ENCODE measurements around the gene GPR6. TPM values are rescaled to one million over a fixed set of nuclear protein-coding genes. Genes with fewer than 3 reads are reported as not detected.

GPR6 gene
- total RNA-seq, 1 donor from 2014 or later: not detected

DNA sequence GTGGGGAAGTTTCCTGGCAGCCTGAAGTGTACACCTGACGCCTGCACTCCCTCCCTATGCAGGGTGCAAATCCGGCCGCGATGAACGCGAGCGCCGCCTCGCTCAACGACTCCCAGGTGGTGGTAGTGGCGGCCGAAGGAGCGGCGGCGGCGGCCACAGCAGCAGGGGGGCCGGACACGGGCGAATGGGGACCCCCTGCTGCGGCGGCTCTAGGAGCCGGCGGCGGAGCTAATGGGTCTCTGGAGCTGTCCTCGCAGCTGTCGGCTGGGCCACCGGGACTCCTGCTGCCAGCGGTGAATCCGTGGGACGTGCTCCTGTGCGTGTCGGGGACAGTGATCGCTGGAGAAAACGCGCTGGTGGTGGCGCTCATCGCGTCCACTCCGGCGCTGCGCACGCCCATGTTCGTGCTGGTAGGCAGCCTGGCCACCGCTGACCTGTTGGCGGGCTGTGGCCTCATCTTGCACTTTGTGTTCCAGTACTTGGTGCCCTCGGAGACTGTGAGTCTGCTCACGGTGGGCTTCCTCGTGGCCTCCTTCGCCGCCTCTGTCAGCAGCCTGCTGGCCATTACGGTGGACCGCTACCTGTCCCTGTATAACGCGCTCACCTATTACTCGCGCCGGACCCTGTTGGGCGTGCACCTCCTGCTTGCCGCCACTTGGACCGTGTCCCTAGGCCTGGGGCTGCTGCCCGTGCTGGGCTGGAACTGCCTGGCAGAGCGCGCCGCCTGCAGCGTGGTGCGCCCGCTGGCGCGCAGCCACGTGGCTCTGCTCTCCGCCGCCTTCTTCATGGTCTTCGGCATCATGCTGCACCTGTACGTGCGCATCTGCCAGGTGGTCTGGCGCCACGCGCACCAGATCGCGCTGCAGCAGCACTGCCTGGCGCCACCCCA is 1.2 kb downstream of the GPR6 start:
- Histone ChIP-seq H3K27me3 (ENCODE audit: low read depth) (peaks cover 93% of the 10 kb centered on the region), H3K4me1 (no peaks in the 10 kb centered on the region), H3K9me3 (replicated peaks) (no peaks in the 10 kb centered on the region), H3K27ac (replicated peaks) (no peak overlapping the region), H3K36me3 (no peaks in the 10 kb centered on the region), H3K4me3 (no peak overlapping the region)
- DNase-seq: no peak
- TF ChIP-seq CTCF (IDR thresholded peaks at IDR 0.05; ENCODE audit: borderline replicate concordance): no peak
- intact Hi-C loops (cut with micrococcal nuclease): no loop called here

- intact Hi-C loops (cut with micrococcal nuclease): no loop called here
- peaks cover 2% of the 10 kb centered on the region for H3K9me3 ChIP-seq (replicated peaks)
- TF ChIP-seq CTCF (IDR thresholded peaks at IDR 0.05; ENCODE audit: borderline replicate concordance): no peak
These were observed 6.3 kb downstream of the GPR6 start for GRCh38 chr6:109984410-109984809.

GRCh38 chr6:109987196-109987595 is 9.1 kb downstream of the GPR6 start:
- H3K36me3 ChIP-seq: no peaks in the 10 kb centered on the region
- intact Hi-C loops (cut with micrococcal nuclease): no loop called here
- no peaks in the 10 kb centered on the region for H3K4me1 ChIP-seq
- H3K9me3 ChIP-seq (replicated peaks): peaks cover 6% of the 10 kb centered on the region
- H3K27me3 ChIP-seq (ENCODE audit: low read depth): peaks cover 27% of the 10 kb centered on the region
- H3K4me3 ChIP-seq: no peak overlapping the region
- DNase-seq: no peak
- H3K27ac ChIP-seq (replicated peaks): no peak overlapping the region
- no peak for TF ChIP-seq CTCF (IDR thresholded peaks at IDR 0.05; ENCODE audit: borderline replicate concordance)

More at GRCh38 chr6:109984410-109984809, 6.3 kb downstream of the GPR6 start:
- Histone ChIP-seq H3K4me1 (no peaks in the 10 kb centered on the region), H3K27me3 (ENCODE audit: low read depth) (peaks cover 55% of the 10 kb centered on the region), H3K36me3 (no peaks in the 10 kb centered on the region), H3K27ac (replicated peaks) (no peak overlapping the region), H3K4me3 (no peak overlapping the region)
- DNase-seq: no peak

DNA sequence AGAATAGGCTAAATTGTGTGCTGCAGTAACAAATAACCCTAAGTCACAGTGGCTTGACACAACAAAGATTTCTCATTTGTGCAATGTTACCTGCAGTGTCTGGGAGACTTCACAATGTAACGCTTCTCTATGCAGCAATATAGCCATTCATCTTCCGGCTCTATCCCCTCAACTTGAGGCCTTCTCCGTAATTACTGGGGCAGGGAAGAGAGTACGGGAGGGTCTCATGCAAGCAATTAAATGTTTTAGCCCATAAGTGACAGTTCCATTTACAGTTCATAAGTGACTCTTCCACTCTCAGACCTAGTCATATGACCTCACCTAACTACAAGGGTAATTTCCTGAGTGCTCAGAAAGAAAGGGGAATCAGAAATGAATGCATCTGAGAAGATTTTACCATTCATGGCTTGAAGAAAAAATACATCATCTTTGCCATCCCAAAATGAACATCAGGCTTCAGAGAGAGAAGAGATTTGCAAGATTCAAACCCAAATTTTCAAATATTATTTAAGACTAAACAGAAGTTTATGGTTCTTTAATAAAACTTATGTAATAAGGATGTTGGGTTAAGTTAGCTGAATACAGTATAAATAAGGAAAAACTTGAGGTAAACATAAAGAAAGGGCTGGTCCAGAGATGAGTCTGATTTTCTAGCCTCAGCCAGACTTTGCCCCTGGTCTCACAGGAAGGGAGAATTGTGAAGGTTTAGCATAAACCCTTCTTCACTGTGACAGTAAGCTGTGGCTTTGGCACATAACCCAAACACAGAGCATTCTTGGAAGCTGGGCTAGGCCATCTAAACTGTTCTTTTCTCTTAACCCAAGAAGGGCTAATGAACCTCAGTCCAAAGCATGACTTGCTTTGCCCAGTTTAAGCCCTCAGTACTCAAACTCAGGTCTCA is 13.3 kb downstream of the GPR6 start:
- H3K9me3 ChIP-seq (replicated peaks): peaks cover 6% of the 10 kb centered on the region
- no peak overlapping the region for H3K4me3 ChIP-seq
- peaks cover 12% of the 10 kb centered on the region for H3K27me3 ChIP-seq (ENCODE audit: low read depth)
- intact Hi-C loops (cut with micrococcal nuclease): no loop called here
- TF ChIP-seq CTCF (IDR thresholded peaks at IDR 0.05; ENCODE audit: borderline replicate concordance): no peak
- H3K4me1 ChIP-seq: no peaks in the 10 kb centered on the region
- H3K36me3 ChIP-seq: no peaks in the 10 kb centered on the region
- no peak overlapping the region for H3K27ac ChIP-seq (replicated peaks)
- DNase-seq: no peak

DNA sequence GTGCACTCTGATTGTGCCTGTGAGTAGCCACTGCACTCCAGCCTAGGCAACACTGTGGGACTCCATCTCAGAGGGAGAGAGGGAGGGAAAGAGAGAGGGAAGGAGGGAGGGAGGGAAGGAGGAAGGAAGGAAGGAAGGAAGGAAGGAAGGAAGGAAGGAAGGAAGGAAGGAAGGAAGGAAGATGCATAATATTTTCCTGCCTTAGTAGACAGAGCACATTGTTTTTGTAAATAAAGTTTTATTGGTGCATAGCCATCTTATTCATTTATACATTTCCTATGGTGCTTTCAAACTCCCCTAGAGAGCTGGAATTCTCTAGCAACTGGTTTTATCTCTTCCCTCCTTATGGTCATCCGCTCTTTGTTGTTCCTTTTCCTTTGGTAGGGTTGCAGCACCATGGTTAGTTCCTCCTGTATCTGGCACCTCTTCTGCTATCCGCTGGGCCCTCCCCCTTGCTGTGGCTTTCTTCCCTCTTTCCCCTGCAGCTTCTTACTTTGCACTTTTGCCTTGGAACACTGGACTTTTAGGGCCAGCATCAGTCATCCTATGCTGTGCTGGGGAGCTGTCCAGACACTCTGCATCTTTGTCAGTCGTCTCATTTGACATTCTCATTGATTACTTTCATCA is 20.2 kb downstream of the GPR6 start:
- Histone ChIP-seq H3K36me3 (no peaks in the 10 kb centered on the region), H3K27ac (replicated peaks) (no peak overlapping the region), H3K9me3 (replicated peaks) (no peaks in the 10 kb centered on the region), H3K27me3 (ENCODE audit: low read depth) (peaks cover 40% of the 10 kb centered on the region), H3K4me3 (no peak overlapping the region), H3K4me1 (no peaks in the 10 kb centered on the region)
- intact Hi-C loops (cut with micrococcal nuclease): no loop called here
- no peak for TF ChIP-seq CTCF (IDR thresholded peaks at IDR 0.05; ENCODE audit: borderline replicate concordance)
- no peak for DNase-seq

Measured in left ventricle myocardium inferior (tissue), 1 donor.